HCT116 (cell line): ENCODE results near the gene PBX1.

ENCODE experiments used
- CTCF ChIP-seq, 3 experiments: fragments of 200-600 bp in 1 of 3; sonication (generic) in 1 of 3; IDR thresholded peaks in 2 of 3; conservative IDR thresholded peaks in 1 of 3; 2 replicates each; pipeline ENCODE4 v1.5.1; 2012 to 2017; ENCODE audit warnings: low read depth in 2 of 3, low read length in 2 of 3, antibody characterized with exemption in 1 of 3, borderline replicate concordance in 1 of 3, control low read depth in 1 of 3, mild to moderate bottlenecking in 1 of 3, mixed read lengths in 1 of 3, mixed run types in 1 of 3, moderate library complexity in 1 of 3; ENCODE audit not compliant: insufficient read depth in 1 of 3
- POLR2A ChIP-seq: IDR thresholded peaks from 2 replicates; pipeline ENCODE4 v1.7.0; 2011; ENCODE audit warnings: borderline replicate concordance; ENCODE audit not compliant: insufficient read depth, insufficient read length; ENCODE audit errors: extremely low read depth
- RAD21 ChIP-seq: IDR thresholded peaks from 2 replicates; pipeline ENCODE4 v1.6.1; 2012; ENCODE audit warnings: low read depth, mild to moderate bottlenecking

- TF ChIP-seq POLR2A, result no peak
- no peak for TF ChIP-seq CTCF (IDR thresholded peaks at IDR 0.05 in 2 of 3, conservative IDR thresholded peaks at IDR 0.05 in 1 of 3; ENCODE audit: borderline replicate concordance in 1 of 3, insufficient read depth in 1 of 3, low read depth in 2 of 3, low read length in 2 of 3)
- no peak for TF ChIP-seq RAD21
These were observed 105.1 kb downstream of the PBX1 start for GRCh38 chr1:164664127-164664526.
